K562 (cell line): ENCODE data around the gene PRPS2.

ENCODE experiments used
- CCAR2 ChIP-seq: fragments of 200-400 bp; formaldehyde crosslinking; IDR thresholded peaks from 2 replicates; pipeline ENCODE4 v1.6.1; 2017; ENCODE audit warnings: mild to moderate bottlenecking, low read depth, low read length
- CTCF ChIP-seq, 3 experiments: IDR thresholded peaks in 2 of 3; conservative IDR thresholded peaks in 1 of 3; 2 replicates each; pipeline ENCODE4 v1.5.1; 2011 to 2012; ENCODE audit warnings: low read length in 3 of 3, mild to moderate bottlenecking in 3 of 3, control low read depth in 2 of 3, improper control_type of control experiment in 1 of 3, inconsistent platforms in 1 of 3, low read depth in 1 of 3, mixed read lengths in 1 of 3, moderate library complexity in 1 of 3; ENCODE audit not compliant: insufficient read depth in 2 of 3
- KDM5B ChIP-seq: fragments of 200-600 bp; sonication (generic); IDR thresholded peaks from 2 replicates; pipeline ENCODE4 v1.6.1; 2012; ENCODE audit warnings: low read depth, mild to moderate bottlenecking, moderate library complexity, low read length, control low read depth, inconsistent platforms; ENCODE audit not compliant: insufficient replicate concordance
- NFIC ChIP-seq: fragments of 450-650 bp; IDR thresholded peaks from 2 replicates; pipeline ENCODE4 v1.6.1; 2017; ENCODE audit warnings: mild to moderate bottlenecking, inconsistent platforms
- NFYB ChIP-seq: IDR thresholded peaks from 2 replicates; pipeline ENCODE4 v1.6.1; 2011; ENCODE audit warnings: mild to moderate bottlenecking, moderate library complexity; ENCODE audit not compliant: insufficient read length; ENCODE audit errors: extremely low read depth
- POLR2A ChIP-seq: fragments of 450-650 bp; conservative IDR thresholded peaks from 2 replicates; pipeline ENCODE4 v1.6.1; 2016
- RCOR1 ChIP-seq, 2 experiments: IDR thresholded peaks; 2 replicates each; pipeline ENCODE4 v1.6.1; 2012; ENCODE audit warnings: low read depth in 2 of 2, low read length in 2 of 2, borderline replicate concordance in 1 of 2, improper control_type of control experiment in 1 of 2
- SREBF2 ChIP-seq: sonication (generic); formaldehyde crosslinking; IDR thresholded peaks from 2 replicates; pipeline ENCODE4 v1.4.0; 2020; ENCODE audit warnings: mild to moderate bottlenecking, missing genetic modification reagents
- ZBED1 ChIP-seq: IDR thresholded peaks from 2 replicates; pipeline ENCODE4 v1.6.1; 2014
- TF ChIP-seq, protein P1 (sequence below), 2 experiments: fragments of 450-650 bp; formaldehyde crosslinking in 1 of 2; IDR thresholded peaks; 2 replicates each; pipeline versions ENCODE4 v1.4.0 to v1.6.1; 2014 to 2020; ENCODE audit warnings: mild to moderate bottlenecking in 2 of 2, borderline replicate concordance in 1 of 2, low read depth in 1 of 2

- TF ChIP-seq CTCF (IDR thresholded peaks at IDR 0.05 in 2 of 3, conservative IDR thresholded peaks at IDR 0.05 in 1 of 3; ENCODE audit: insufficient read depth in 2 of 3, low read depth in 1 of 3, low read length in 3 of 3) (no peak), CCAR2 (no peak), KDM5B (no peak), NFYB (no peak), SREBF2 (no peak), NFIC (no peak), RCOR1 (IDR thresholded peaks at IDR 0.05; ENCODE audit: borderline replicate concordance in 1 of 2, low read depth in 2 of 2, low read length in 2 of 2) (no peak), POLR2A (no peak), ZBED1 (no peak)
- TF ChIP-seq, protein P1, sequence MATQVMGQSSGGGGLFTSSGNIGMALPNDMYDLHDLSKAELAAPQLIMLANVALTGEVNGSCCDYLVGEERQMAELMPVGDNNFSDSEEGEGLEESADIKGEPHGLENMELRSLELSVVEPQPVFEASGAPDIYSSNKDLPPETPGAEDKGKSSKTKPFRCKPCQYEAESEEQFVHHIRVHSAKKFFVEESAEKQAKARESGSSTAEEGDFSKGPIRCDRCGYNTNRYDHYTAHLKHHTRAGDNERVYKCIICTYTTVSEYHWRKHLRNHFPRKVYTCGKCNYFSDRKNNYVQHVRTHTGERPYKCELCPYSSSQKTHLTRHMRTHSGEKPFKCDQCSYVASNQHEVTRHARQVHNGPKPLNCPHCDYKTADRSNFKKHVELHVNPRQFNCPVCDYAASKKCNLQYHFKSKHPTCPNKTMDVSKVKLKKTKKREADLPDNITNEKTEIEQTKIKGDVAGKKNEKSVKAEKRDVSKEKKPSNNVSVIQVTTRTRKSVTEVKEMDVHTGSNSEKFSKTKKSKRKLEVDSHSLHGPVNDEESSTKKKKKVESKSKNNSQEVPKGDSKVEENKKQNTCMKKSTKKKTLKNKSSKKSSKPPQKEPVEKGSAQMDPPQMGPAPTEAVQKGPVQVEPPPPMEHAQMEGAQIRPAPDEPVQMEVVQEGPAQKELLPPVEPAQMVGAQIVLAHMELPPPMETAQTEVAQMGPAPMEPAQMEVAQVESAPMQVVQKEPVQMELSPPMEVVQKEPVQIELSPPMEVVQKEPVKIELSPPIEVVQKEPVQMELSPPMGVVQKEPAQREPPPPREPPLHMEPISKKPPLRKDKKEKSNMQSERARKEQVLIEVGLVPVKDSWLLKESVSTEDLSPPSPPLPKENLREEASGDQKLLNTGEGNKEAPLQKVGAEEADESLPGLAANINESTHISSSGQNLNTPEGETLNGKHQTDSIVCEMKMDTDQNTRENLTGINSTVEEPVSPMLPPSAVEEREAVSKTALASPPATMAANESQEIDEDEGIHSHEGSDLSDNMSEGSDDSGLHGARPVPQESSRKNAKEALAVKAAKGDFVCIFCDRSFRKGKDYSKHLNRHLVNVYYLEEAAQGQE (IDR thresholded peaks at IDR 0.05; ENCODE audit: borderline replicate concordance), result no peak
- TF ChIP-seq, protein P1 (CRISPR knock-in tag; IDR thresholded peaks at IDR 0.05; ENCODE audit: low read depth), result no peak
Observed at GRCh38 chrX:12802741-12803140, 11.5 kb downstream of the PRPS2 start.
